ENCODE data around the gene ZFP36L1. TPM values are rescaled to one million over a fixed set of nuclear protein-coding genes. Genes with fewer than 3 reads are reported as not detected.

Gene ZFP36L1, protein sequence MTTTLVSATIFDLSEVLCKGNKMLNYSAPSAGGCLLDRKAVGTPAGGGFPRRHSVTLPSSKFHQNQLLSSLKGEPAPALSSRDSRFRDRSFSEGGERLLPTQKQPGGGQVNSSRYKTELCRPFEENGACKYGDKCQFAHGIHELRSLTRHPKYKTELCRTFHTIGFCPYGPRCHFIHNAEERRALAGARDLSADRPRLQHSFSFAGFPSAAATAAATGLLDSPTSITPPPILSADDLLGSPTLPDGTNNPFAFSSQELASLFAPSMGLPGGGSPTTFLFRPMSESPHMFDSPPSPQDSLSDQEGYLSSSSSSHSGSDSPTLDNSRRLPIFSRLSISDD
- total RNA-seq, result 100 to 1,000 TPM in 3 of 4 donors, 10 to 100 TPM in 1; 78.8 to 321 (median 195) TPM

DNA sequence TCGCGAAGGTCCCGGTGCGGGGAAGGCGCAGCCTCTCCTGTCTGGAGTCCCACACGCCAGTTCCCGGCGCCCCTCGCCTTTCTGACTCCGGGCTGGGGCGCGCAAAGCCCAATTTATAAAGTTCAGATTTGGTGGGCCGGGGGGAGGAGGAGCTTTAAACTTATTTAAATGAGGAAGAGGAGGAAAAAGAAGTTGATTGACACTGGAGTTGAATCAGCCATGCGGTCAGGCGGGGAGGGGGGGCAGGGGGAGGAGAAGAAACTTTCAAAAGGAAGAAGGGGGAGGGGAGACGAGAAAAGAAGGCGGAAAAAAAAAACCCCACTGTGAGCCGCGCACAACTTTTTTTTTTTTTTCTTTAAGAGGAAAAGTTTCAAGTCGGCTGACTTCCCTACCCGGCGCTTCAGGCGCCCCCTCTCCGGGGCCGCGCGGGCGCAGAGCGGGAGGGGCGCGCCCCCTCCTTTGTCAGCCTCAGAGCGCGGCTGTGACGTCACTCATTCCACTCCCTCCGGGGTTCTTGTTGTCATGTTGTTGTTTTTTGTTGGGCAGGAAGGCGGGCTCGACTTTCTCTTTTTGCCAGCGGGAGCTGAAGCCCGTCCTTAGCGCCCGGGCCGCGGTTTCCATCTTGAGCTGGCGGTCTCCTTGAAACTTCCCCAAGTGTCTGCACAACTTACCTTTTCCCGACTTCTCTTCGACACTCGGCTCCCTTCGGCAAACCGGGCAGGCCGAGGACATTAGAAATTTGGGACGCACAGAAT, at the start of gene ZFP36L1:
Gene ZFP36L1, minus strand, starts transcription at position 89 of the 755 bp plus-strand sequence. CDS start 129 bp downstream, outside the sequence.
- H3K4me3 ChIP-seq, result peak within 1 kb of the TSS; percentile 74 to 96 (median 84)
- DNase-seq, result peak; percentile 91 to 98 (median 95)
- H3K36me3 ChIP-seq, result peaks cover 0 to 22% (median 3%) of the 10 kb centered on the region in 3 donors

DNA sequence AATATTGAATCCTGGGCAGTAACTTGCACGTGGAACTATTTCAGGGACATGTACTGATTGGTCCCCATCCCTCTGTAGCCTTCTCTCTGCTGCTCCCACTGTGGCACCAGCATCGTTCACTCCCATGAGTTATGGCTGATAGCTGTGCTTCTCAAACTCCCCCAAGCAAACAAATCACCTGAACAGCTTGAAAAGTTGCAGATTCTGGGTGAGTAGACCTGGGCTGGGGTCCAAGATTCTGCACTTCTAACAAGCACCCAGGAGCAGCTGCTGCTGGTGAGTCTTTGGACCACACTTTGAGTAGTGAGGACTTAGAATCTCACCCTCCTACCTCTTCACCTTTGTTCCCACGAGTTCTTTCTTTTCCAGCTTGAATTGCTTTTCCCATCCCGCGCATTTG, 49.4 kb upstream of the ZFP36L1 start:
- no peak for DNase-seq
- Histone ChIP-seq H3K27me3 (no peaks in the 10 kb centered on the region), H3K27ac (no peak overlapping the region), H3K4me3 (no peak overlapping the region), H3K4me1 (peaks cover 0 to 5% (median 0%) of the 10 kb centered on the region in 4 donors), H3K9me3 (no peaks in the 10 kb centered on the region), H3K36me3 (no peaks in the 10 kb centered on the region)
- TF ChIP-seq, protein P1, sequence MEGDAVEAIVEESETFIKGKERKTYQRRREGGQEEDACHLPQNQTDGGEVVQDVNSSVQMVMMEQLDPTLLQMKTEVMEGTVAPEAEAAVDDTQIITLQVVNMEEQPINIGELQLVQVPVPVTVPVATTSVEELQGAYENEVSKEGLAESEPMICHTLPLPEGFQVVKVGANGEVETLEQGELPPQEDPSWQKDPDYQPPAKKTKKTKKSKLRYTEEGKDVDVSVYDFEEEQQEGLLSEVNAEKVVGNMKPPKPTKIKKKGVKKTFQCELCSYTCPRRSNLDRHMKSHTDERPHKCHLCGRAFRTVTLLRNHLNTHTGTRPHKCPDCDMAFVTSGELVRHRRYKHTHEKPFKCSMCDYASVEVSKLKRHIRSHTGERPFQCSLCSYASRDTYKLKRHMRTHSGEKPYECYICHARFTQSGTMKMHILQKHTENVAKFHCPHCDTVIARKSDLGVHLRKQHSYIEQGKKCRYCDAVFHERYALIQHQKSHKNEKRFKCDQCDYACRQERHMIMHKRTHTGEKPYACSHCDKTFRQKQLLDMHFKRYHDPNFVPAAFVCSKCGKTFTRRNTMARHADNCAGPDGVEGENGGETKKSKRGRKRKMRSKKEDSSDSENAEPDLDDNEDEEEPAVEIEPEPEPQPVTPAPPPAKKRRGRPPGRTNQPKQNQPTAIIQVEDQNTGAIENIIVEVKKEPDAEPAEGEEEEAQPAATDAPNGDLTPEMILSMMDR (IDR thresholded peaks at IDR 0.05), result no peak
- no peak for TF ChIP-seq POLR2A (IDR thresholded peaks at IDR 0.05)

More for the DNA sequence above, at the start of gene ZFP36L1:
- Histone ChIP-seq H3K4me1 (peaks cover 0 to 13% (median 6%) of the 10 kb centered on the region in 4 donors), H3K27me3 (no peaks in the 10 kb centered on the region), H3K27ac (peak within 1 kb of the TSS; percentile 95 to 100 (median 100)), H3K9me3 (no peaks in the 10 kb centered on the region)
- TF ChIP-seq, protein P1 (IDR thresholded peaks at IDR 0.05), result no peak
- peak; percentile 99 to 100 for TF ChIP-seq POLR2A (IDR thresholded peaks at IDR 0.05)

DNA sequence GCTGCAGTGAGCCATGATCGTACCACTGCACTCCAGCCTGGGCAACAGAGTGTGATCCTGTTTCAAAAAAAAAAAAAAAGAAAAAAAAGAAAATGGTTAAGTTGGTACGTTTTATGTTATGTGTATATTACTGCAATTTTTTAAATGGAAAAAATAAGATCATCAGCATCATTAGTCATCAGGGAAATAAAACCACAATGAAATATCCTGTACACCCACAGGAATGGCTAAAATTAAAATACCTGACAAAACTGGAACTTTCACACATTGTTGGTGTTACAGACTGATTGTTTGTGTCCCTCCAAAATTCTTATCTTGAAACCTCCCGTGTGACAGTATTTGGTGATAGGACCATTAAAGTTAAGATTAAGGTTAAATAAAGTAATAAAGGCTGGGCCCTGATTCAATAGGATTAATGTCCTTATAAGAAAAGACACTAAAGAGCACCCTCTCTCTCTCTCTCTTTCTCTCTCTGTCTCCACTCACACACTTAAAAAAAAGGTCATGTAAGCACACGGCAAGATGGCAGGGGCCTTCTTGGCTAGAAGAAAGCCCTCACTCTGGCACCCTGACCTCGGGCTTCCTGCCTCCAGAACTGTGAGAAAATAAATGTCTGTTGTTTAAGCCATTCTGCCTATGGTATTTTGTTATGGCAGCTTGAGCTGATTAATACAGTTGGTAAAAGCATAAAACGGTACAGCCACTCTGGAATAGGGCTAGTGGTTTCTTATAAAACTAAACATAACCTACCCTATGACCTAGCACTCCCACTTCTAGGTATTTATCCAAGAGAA, 48.3 kb upstream of the ZFP36L1 start:
- H3K4me1 ChIP-seq, result peaks cover 0 to 5% (median 0%) of the 10 kb centered on the region in 4 donors
- TF ChIP-seq, protein P1 (IDR thresholded peaks at IDR 0.05), result no peak
- no peak for TF ChIP-seq POLR2A (IDR thresholded peaks at IDR 0.05)
- H3K4me3 ChIP-seq, result no peak overlapping the region
- no peak overlapping the region for H3K27ac ChIP-seq
- H3K36me3 ChIP-seq, result no peaks in the 10 kb centered on the region
- no peaks in the 10 kb centered on the region for H3K9me3 ChIP-seq
- no peaks in the 10 kb centered on the region for H3K27me3 ChIP-seq
- no peak for DNase-seq

DNA sequence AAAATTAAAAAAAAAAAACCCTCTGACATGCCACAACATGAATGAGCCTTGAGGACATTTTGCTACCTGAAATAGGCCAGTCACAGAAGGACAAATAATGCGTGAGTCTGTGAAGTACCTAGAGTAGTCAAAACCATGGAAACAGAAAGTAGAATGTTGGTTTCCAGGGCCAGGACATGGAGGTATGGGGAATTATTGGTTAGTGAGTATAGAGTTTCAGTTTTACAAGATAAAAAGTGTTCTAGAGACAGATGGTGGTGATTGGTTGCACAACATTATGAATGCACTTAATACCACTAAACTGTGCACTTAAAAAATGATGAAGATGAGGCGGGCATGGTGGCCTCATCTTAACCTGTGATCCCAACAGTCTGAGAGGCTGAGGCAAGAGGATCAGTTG, 47.6 kb upstream of the ZFP36L1 start:
- Histone ChIP-seq H3K4me1 (peaks cover 0 to 5% (median 0%) of the 10 kb centered on the region in 4 donors), H3K27me3 (no peaks in the 10 kb centered on the region), H3K36me3 (no peaks in the 10 kb centered on the region), H3K4me3 (no peak overlapping the region), H3K9me3 (no peaks in the 10 kb centered on the region), H3K27ac (no peak overlapping the region)
- TF ChIP-seq, protein P1 (IDR thresholded peaks at IDR 0.05), result no peak
- no peak for TF ChIP-seq POLR2A (IDR thresholded peaks at IDR 0.05)
- no peak for DNase-seq

DNA sequence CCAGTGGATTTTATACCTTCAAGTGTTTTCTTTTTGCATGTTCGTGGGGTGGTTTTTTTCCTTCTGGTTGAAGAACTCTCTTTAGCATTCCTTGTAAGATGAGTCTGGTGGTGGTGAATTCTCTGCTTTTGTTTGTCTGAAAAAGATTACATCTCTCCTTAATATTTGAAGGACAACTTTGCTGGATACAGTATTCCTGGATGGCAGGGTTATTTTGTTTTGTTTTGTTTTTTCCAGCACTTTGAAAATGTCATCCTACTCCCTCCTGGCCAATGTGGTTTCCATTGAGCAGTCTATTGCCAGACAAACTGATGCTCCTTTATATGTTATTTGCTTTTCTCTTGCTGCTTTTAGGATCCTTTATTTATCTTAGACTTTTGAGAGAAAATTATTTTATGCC, 43.2 kb upstream of the ZFP36L1 start:
- H3K27ac ChIP-seq, result no peak overlapping the region
- H3K27me3 ChIP-seq, result no peaks in the 10 kb centered on the region
- H3K4me1 ChIP-seq, result no peaks in the 10 kb centered on the region
- TF ChIP-seq POLR2A (IDR thresholded peaks at IDR 0.05), result no peak
- TF ChIP-seq, protein P1 (IDR thresholded peaks at IDR 0.05), result no peak
- H3K9me3 ChIP-seq, result no peaks in the 10 kb centered on the region
- H3K4me3 ChIP-seq, result no peak overlapping the region
- no peak for DNase-seq
- no peaks in the 10 kb centered on the region for H3K36me3 ChIP-seq

All from Peyer's patch (tissue), 4 donors.